GM10248 (cell line): ENCODE data around the gene CTAGE8.
"Not testable (repeated sequence)": the region's sequence is repeated elsewhere in the genome, so short reads cannot be mapped to it uniquely, and the experiment has no call there.

Source experiments
- CTCF ChIA-PET: fragments of 300-600 bp; sonication (Branson Sonifier 250); formaldehyde crosslinking; extraction: SDS; loops from one replicate; lab custom pipeline; 2021; ENCODE audit warnings: antibody characterized with exemption; lab: Yijun Ruan, JAX
- POLR2A ChIA-PET: fragments of 350-650 bp; sonication (Branson Sonifier 250); formaldehyde crosslinking; extraction: SDS; loops from one replicate; lab custom pipeline; 2020; ENCODE audit warnings: antibody characterized with exemption; lab: Yijun Ruan, JAX
- DNase-seq: peaks from one replicate; pipeline ENCODE4 v3.0.0; 2012; ENCODE audit errors: extremely low spot score
- TF ChIP-seq, protein P1 (sequence below): IDR thresholded peaks from 2 replicates; pipeline ENCODE4 v1.5.1; 2012; ENCODE audit warnings: mild to moderate bottlenecking, low read depth; ENCODE audit errors: extremely low read depth, missing control alignments, control extremely low read depth

Gene CTAGE8

DNA sequence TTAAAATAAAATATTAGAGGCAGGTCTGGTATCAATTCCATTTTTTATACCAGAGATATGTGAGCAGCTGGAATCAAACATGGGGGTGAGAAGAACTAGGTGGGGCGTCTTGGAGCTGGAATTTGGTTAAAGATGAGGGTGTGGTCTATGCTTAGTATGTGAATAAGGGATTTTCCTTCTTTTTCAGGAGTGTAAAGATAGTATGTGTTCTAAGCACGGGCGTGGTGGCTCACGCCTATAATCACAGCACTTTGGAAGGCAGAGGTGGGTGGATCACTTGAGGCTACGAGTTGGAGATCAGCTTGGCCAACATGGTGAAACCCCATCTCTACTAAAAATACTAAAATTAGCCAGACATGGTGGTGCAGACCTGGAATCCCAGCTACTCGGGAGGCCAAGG, 6.2 kb upstream of the CTAGE8 start:
- CTCF ChIA-PET, POLR2A ChIA-PET: not testable (repeated sequence)

GRCh38 chr7:144264692-144265091, 4.4 kb downstream of the CTAGE8 start, which contains the start of gene OR2A7:
Gene OR2A7 (minus strand): TSS chr7:144264792. CDS start chr7:144259628, 5,164 bp downstream.
- DNase-seq, POLR2A ChIA-PET, CTCF ChIA-PET: not testable (repeated sequence)

More for the DNA sequence above, 6.2 kb upstream of the CTAGE8 start:
- not testable (repeated sequence) for DNase-seq

- DNase-seq, CTCF ChIA-PET, POLR2A ChIA-PET: not testable (repeated sequence)
Measured at GRCh38 chr7:144262128-144262527, 7.0 kb downstream of the CTAGE8 start.

- DNase-seq, CTCF ChIA-PET, POLR2A ChIA-PET: not testable (repeated sequence)
Measured at GRCh38 chr7:144259067-144259466, 10.0 kb downstream of the CTAGE8 start.

GRCh38 chr7:144256112-144256511, 13.0 kb downstream of the CTAGE8 start:
- no peak for DNase-seq
- TF ChIP-seq, protein P1, sequence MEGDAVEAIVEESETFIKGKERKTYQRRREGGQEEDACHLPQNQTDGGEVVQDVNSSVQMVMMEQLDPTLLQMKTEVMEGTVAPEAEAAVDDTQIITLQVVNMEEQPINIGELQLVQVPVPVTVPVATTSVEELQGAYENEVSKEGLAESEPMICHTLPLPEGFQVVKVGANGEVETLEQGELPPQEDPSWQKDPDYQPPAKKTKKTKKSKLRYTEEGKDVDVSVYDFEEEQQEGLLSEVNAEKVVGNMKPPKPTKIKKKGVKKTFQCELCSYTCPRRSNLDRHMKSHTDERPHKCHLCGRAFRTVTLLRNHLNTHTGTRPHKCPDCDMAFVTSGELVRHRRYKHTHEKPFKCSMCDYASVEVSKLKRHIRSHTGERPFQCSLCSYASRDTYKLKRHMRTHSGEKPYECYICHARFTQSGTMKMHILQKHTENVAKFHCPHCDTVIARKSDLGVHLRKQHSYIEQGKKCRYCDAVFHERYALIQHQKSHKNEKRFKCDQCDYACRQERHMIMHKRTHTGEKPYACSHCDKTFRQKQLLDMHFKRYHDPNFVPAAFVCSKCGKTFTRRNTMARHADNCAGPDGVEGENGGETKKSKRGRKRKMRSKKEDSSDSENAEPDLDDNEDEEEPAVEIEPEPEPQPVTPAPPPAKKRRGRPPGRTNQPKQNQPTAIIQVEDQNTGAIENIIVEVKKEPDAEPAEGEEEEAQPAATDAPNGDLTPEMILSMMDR = no peak
- CTCF ChIA-PET = interaction anchor here (1.3 kb wide), 1 partner anchor 182 kb away, joined by 3 read pairs; no protein-coding TSS in a partner anchor
- POLR2A ChIA-PET = no interaction called here

DNA sequence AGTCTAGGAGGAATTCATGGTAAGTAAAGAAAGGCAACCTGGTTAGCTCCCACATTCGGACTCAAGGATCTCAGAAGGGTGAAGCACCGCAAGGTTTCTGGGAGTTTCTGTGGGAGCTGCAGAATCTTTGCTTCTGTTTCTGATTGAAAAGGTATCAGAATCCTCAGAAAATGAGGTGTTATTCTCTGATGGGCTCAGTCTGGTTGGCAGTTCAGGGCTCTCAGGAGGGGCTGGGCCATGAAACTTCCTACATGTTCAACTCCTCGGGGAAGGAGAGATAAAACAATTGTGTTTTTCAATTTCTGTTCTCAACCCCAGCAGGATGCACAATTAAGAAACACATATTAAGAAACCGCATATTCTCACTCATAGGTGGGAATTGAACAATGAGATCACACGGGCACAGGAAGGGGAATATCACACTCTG, 13.6 kb downstream of the CTAGE8 start:
- ChIA-PET CTCF (interaction anchor here (1.3 kb wide), 1 partner anchor 182 kb away, joined by 3 read pairs; no protein-coding TSS in a partner anchor), POLR2A (no interaction called here)
- no peak for DNase-seq
- TF ChIP-seq, protein P1 = no peak

- DNase-seq, CTCF ChIA-PET, POLR2A ChIA-PET: not testable (repeated sequence)
Measured at GRCh38 chr7:144252307-144252706, 16.8 kb downstream of the CTAGE8 start.

GRCh38 chr7:144247674-144248330, 21.3 kb downstream of the CTAGE8 start:
- CTCF ChIA-PET, DNase-seq, POLR2A ChIA-PET: not testable (repeated sequence)

- CTCF ChIA-PET, POLR2A ChIA-PET, DNase-seq: not testable (repeated sequence)
Measured at GRCh38 chr7:144246967-144247366, 22.1 kb downstream of the CTAGE8 start.

DNA sequence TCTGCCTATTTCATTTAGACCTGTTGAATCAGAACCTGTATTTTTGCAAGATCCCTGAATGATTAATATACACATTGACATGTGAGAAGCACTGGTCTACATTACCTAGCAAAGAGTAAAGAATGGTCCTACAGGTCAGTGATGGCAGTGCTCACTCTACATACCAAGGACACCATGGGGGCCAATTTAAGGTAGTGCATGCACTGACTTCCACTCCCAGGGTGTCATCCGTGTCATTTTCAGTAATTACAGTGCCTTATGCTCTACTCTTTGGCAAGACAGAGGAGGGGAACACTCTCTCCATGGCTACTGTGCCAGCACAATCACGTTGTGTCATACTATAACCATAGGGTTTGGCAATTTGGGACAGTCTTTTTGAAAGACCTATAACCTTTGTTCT, 23.7 kb downstream of the CTAGE8 start:
- CTCF ChIA-PET, DNase-seq, POLR2A ChIA-PET: not testable (repeated sequence)

DNA sequence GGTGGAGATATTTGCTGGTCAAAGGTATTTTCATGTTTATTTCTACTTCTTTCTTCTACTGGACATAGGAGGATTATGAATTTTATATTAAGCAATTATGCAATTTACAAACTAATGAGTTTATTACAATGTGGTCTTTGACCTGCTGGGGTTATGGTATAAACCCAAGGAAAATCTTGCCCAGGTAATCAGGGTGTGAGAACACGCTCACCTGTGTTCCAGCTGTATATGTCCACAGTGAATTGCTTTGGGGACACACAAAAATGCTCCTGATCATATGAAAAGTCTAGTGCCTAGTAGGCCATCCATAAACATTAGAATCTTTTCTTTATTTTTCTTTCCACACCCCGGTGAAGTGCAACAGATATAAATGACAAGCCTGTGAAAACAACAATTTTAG, 29.7 kb downstream of the CTAGE8 start, which contains the start of gene OR2A42:
OR2A42 (minus strand) TSS at position 241 of the 400 bp plus-strand sequence. CDS start 6,762 bp downstream, outside the sequence.
- DNase-seq, POLR2A ChIA-PET, CTCF ChIA-PET: not testable (repeated sequence)

- DNase-seq, CTCF ChIA-PET, POLR2A ChIA-PET: not testable (repeated sequence)
Measured at GRCh38 chr7:144238530-144239082, 30.5 kb downstream of the CTAGE8 start.

- CTCF ChIA-PET, POLR2A ChIA-PET: not testable (repeated sequence)
Measured at GRCh38 chr7:144233039-144233438, 36.0 kb downstream of the CTAGE8 start.

GRCh38 chr7:144231027-144231426, 38.1 kb downstream of the CTAGE8 start:
- CTCF ChIA-PET, DNase-seq, POLR2A ChIA-PET: not testable (repeated sequence)

More at GRCh38 chr7:144233039-144233438, 36.0 kb downstream of the CTAGE8 start:
- DNase-seq = not testable (repeated sequence)

DNA sequence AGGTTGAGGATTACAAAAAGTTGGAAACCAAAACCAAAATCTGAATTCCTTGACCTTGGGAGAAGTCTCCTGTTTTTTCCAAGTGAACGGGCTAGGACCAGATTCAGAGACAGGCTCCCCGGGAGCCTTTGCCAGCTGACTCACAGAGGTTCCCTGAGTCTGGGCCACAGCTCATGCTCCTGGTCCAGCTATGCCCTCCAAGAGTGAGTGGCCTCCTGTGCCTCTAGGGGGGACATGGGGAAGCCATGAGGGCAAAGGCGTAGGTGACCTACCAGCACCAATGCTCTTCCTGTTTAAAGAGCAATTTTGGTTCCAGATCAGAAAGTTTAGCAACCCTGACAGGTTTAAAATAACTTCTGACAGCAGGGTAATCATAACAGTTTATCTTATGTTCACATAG, 40.3 kb downstream of the CTAGE8 start:
- DNase-seq, POLR2A ChIA-PET, CTCF ChIA-PET: not testable (repeated sequence)

DNA sequence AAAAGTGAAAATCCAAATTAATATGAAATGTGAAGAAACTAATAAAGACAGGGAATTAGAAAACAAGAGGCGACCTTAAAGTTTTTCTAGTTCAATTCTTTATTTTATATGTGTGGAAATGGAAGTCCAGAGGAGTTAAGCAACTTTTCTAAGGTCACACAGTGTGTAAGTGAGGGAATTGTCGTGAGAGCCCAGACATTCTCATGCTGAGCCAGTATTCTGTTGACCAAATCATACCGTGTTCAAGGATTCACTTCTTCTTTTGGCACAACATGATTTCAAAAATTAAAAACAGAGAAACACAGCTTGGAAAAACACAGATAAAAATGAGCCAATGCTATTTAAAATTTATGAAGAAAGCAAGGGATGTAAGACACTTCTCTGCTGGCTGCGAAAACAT, 42.2 kb downstream of the CTAGE8 start:
- DNase-seq, POLR2A ChIA-PET, CTCF ChIA-PET: not testable (repeated sequence)
